NCI-H1105 treated with DMSO at 0.1 percent for 48 hours (cell line): ENCODE results near the gene SLC24A3.
A peak's percentile ranks its signal among the peaks of the same experiment; 100 is the strongest.
"Not testable (repeated sequence)": the region's sequence is repeated elsewhere in the genome, so short reads cannot be mapped to it uniquely, and the experiment has no call there.

Experiments used
- DNase-seq: peaks from one replicate; lab custom pipeline; 2025; lab: John Stamatoyannopoulos, UW

Gene SLC24A3

DNA sequence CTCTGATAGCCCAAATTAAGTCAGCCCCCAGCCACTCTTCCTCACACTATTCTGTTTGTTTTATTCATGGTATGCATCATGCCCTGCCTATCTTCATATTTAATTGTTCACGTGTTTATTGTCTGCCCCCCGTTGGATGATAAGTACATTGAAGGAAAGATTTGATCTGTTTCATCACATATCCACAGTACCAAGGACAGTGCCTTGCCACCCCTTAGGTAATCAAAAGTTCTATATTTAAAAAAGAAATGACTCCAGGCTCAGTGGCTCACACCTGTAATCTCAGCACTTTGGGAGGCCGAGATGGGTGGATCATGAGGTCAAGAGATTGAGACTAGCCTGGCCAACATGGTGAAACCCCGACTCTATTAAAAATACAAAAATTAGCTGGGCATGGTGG lies 535.5 kb downstream of the SLC24A3 start:
- DNase-seq, result no peak

DNA sequence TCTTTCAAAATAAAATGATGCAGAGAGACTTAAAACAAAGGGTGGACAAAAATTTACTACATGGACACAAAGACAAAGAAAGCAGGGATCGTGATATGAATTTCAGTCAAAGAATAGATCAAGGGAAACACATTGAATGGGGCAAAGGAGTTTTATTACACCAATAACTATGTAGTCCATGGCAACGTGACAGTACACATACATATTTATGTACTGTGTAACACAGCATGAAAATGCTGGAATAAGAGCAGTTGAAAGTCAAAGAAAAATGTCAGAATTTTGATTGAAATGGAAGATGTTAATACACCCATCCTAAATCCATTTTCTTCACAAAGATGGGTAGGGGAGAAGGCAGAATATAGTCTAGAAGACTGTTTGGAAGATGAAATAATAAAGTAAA lies 536.2 kb downstream of the SLC24A3 start:
- no peak for DNase-seq

DNA sequence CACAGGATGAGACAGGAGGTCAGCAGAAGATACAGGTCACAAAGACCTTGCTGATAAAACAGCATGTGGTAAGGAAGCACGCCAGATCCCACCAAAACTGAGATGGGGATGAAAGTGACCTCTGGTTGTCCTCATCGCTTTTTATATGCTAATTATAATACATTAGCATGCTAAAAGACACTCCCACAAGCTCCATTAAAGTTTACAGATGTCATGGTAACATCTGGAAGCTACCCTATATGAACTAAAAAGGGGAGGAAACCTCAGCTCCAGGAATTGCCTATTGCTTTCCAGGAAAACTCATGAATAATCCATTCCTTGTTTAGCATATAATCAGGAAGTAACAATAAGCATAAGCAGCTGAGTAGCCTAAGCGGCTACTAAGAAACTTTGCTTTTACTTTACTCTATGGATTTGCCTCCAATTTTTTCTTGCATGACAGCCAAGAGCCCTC lies 537.2 kb downstream of the SLC24A3 start:
- no peak for DNase-seq

DNA sequence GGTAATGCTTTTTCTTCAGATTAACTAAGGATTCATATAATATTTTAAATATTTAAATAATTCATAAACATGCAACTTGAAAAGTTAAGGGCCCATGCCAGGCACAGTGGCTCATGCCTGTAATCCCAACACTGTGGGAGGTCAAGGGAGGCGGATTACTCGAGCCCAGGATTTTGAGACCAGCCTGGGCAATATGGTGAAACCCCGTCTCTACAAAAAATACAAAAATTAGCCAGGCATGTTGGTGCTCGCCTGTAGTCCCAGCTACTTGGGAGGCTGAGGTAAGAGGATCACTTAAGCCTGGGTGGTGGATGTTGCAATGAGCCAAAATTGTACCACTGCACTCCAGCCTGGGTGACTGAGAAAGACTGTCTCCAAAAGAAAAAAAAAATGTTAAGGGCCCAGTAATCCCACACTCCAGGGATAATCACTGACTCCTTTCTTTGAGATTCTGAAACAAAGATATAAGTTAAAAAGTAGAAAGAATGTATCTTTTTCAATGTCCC lies 537.7 kb downstream of the SLC24A3 start:
- DNase-seq, result peak; percentile 6

DNA sequence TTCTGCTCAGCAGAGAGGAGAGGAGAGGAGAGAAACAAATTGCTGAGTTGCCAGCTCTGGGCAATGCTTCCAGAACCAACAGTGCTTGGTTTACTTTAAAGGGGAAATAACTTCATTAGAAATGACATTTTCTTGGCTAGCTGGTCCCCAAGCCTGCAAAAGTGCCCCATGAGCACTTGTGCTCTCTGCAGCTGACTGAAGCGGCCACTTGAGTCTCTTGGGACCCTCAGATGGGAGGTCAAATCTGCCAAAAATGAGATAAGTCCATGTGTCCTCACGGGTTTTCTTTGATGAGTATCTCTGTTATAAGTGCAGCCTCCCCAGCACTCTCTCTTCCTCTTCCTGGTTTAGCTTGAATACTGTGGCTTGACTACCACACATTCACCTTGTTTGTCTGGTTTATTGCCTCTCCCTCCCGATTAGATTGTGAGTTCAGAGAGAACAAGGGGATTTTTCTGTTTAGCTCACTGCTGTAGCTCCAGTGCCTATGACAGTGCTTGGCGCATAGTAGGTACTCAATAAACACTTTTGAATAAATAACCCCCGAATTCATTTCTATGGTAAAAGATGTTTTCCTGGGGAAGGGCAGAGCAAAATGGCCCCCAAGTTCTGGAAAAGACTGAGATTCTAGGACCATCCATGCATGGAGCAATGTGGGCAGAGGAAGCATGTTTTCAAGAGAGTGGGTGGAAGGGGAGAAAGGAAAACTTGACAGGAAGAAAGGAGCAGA lies 538.6 kb downstream of the SLC24A3 start:
- DNase-seq, result no peak

DNA sequence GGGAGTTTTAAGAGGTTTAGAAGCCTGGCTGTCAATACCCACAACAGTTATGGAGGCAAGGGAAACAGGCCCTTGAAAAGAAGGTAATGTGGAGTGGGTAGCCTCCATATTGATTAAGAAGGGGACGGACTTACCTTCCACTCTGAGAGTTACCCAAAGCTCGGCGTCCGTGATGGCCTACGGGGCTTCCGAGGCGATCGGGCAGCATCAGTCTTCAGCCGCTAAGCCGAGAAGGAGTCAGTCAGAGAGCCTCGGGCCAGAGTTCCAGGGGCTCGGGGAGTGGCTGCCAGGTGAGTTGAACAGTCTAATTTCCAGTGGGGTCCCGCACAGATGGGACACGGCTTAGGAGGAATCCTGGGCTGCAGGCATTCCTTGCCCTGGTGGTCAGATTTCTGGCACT lies 541.8 kb downstream of the SLC24A3 start:
- not testable (repeated sequence) for DNase-seq

DNA sequence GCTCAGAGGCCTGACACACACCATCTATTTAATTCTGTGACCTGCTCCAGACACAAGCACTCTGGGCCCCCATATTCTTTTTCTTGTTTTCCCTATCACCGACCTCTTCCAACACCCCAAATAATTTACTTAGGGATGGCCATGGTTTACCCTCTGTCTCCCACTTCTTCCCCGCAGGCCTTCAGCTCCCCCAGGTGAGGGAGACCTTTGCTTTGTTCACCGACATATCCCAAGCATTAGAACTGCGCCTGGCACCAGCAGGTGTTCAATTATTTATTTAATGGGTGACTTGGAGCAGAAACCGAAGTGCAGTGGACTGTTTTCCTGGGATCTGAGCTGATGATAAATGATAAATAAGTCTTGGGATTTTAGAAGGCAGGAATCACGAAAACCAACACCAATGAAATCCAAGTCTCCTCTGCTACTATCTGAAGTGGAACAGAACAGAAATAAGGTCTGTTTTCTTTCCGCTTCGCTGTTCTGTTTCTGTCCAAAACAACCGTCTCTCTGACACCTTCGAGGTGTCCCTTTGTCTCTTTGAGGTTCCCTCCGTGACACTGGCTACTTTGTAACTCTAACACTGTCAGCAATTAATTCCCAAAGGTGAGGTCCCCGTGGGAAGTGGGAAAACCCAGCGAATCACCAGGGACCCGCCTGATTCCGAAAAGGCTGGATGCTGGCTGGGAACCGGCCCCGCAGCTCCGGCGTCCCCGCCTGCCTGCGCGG lies 544.5 kb downstream of the SLC24A3 start:
- peak; percentile 48 for DNase-seq

DNA sequence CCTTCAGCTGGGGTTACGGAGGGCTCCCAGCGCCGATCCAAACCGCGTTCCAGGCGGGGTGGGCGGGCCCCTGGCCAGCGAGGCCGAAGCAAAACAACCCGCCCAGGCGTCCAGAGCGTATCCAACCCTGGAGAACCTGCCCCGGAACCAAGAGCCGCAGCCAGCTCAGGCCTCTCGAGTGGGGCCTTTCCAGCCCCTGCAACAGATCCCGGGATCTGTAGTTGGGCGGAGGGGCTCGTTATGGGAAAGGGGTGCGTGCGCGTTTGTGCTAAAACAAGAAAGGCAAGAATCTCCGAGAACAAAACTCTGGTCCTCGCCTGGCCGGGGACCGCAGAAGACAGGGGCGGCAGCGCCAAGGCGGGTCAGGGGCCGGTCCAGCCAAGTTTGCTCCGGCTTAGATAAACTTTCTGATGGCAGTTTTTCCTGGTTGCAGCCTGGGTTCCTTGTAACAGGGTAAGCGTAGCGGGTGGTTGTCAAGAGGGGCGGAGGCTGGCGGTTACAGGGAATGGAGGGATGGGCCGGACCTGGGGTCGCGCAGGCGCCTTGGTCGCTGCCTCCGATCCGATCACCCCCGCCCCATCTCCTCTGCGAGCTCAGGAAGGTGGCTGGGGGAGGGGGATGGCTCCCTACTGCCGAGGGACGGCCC lies 545.2 kb downstream of the SLC24A3 start:
- DNase-seq, result peak; percentile 80

DNA sequence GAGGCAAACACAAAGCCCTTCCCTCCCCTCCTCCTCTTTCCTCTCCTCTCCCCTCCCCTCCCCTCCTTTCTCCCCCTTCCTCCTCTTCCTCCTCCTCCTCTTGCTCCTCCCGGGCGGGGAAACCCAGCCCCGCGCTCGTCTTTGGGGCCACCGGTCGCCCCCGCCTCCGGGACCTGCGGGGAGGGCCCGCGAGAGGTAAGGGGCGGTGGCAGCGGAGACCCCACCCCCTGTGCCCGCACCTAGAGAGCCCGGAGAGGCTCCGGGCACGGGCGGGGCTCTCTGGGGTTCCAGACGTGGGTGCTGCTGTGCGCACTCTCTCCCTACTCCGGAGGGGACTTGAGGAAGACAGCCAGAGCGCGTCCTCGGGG lies 545.7 kb downstream of the SLC24A3 start, which contains the start of gene RIN2:
Gene RIN2, plus strand, starts transcription at position 126 of the 368 bp plus-strand sequence. CDS start 131,344 bp downstream, outside the sequence.
- DNase-seq, result no peak

DNA sequence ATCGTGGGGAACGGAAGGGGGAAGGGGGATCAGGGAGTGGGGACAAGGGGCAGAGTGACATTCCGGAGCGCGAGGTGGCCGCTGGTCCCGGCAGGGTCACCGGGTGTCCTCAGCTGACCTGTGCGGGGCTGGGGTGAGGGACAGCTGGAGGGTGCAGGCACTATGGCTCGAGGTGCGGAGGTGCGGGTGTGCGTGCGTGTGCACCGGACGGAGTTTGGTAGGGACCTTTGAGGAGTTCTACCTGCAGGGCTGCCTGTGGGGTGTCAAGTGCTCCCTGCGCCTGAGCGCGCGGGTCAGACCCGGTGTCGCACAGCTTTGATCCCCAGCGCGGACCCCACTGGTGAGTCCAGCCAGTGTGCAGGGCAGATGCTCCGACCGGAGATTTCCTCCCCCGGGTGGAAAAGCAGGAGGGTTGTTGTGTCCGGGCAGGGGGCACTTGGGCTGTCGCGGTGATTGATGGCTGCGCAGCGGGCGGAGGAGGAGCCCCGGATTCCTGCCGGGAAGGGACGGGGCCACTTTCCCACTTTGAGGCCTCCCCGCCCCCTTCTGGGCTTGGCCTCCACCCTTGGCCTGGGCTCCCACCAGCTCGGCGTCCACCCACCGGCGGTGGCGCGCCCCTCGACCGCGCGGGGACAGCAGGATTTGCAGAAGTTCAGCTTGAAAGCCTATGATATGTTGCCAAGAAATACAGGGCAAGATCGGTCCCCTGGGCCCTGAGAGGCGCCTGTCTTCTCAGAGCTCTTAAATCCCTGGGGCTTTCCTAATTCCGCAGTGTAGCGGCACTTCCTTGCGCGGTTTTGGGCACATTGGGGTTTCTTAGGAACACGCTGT lies 546.3 kb downstream of the SLC24A3 start:
- DNase-seq, result no peak

DNA sequence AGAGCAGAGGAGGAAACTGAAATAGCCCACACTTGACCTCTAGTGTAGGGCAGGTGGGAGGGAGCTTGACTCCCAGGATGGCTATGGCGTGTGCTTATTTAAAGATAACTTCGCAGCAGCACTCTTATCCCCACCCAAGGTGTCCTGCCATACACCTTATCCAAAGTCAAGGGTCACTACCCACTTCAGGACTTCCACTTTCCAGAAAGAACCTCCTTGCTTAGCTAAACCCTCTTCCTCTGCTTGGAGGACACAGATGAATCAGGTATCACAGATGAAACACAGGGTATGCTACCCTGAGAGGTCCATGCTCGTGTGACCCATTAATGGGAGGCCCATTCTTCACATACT lies 547.9 kb downstream of the SLC24A3 start:
- DNase-seq, result no peak

DNA sequence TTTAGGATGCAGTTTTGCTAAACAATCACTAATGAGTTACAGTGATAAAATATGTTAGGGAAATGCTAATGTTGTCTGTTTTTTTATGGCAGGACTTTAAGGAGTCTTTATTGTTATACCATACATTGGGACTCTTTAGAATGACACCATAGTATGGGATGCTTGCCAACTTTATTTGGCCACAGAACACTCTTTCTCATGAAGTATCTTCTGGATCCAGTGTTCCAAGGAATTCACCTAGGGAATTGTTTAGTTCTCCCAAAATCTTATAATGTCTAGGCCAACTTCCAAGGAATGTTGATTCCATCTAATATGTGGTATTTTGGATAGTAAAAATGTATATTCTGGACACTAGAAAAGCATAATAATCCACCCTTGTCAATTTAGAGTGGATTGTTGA lies 548.9 kb downstream of the SLC24A3 start:
- DNase-seq, result no peak

DNA sequence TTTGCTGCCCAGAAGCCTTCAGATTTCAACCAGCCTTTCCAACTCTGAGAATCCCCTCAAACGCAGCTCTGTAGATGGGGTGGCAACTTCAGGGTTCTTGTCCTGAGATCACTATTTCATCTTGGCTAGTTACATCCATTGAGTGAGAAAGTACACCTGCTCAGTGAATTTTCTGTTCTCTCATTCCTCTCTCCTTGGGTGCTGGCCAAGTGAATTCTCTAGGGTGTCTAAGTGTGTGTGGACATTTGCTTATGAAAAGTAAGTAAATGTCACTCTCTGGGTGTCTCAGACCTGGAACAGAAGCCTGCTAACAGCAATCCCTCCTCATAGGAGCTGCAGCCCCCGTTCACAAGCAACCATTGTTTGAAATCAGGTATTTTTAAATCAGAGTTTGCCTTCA lies 549.4 kb downstream of the SLC24A3 start:
- peak; percentile 35 for DNase-seq

DNA sequence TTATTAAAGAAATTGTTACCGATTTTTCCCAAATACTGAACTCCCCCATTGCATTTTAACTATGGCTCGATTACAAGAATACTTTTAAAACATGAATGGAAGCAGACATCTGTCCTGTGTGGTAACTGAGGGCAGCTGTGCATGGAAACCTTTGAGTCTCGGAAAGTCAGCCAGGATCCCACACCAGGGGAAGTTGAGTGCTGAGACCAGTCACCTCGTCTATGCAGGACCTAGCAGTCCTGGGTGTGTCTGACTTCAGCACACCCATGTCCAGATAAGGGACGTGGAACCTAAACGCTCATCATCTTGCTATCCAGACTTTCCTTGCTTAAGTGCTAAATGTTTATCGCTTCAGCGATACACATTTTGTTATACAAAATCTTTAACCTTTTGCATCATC lies 551.8 kb downstream of the SLC24A3 start:
- no peak for DNase-seq

DNA sequence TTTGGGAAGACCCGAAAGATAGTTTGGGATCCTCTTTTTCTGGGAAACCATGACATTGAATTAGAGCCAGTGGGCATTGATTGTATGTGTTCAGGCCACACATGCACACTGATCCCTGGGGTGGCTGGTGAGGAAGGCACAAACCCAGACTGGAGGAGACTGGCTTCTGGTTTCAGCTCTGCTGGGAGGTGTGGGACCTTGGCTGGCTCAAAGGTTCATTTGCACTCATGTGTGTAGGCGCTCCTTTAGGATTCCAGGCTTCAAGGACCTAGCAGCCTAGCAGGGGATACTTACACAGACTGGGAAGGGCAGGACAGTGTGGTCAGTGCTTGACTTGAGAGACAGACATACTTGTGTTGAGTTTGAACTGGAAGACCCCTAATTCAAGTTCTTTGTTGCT lies 552.8 kb downstream of the SLC24A3 start:
- DNase-seq, result no peak

DNA sequence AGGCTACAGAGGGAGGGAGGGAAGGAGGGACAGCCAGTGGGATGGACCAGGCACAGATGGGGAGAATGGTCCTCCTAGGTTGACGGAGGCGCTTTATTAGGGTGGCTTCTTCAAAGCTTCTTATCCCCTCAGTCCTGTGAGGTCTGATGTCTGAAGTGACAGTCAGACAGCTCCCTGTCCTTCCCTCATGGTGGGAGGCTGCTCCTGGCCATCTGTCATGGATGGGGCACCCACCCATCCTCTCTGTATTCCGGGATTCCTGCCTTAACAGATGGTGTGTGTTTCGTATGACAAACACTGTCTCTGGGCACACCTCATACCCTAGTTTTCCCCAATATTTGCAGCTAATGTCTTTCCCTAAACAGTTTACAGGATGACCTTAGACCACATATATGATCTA lies 553.5 kb downstream of the SLC24A3 start:
- no peak for DNase-seq

DNA sequence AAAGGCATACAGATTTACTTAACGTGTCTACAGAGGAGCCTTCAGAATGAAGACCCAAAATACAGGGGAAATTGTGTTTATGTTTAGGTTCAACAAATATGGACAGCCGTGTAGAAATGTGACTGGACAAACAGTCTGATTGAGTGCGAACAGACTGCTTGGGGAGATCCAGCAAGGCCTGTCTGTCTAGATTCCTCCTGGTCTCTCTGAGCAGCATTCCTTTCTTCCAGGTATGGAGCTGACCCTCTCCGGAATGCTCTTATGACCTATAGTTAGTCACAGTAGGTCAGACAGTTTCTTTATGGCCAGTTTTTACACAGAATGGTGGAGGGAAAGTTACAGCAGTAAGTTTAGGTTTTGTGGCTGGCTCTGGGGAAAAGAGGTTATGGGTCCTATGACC lies 554.6 kb downstream of the SLC24A3 start:
- no peak for DNase-seq

DNA sequence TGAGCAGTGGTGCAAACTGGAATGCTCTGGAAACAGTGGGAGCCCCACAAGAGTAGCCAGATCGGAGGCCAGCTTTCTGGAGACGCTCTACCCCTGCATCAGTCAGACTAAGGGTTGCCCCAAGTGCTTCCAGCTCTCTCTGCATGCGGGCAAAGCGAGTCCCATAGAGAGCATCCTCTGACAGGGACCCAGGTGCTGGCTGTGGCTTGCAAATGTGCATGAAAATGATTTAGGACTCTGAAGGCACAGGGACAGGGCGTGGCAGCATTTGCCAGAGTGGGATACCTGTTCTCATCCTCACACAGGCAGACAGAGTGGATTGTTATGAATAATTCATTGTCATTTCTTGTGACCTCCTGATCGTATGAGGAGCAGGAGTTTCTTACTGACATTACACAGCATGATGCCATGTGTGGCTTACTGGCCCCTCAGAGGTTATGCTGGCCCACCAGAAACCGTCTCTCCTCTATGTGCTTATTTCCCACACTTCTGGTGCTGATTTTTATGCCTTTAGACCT lies 555.9 kb downstream of the SLC24A3 start:
- no peak for DNase-seq

DNA sequence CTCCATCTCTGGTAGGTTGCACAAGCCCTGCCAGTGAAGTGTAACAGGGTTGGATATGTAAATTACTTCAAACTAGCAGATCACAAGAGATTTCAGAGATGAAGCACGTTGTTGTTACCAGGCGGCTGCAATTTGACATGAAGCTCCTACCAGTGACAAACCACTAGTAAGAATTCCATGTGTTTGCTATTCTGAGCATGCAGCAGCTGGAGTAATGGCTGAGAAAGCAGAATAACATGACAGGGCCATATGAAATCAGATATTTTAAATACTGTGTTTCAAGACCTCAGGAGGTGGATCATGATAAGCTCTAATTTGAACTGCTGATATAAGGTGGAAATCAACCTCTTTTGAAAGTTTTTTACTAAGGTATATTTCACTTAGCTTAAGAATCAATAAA lies 557.1 kb downstream of the SLC24A3 start:
- DNase-seq, result no peak

DNA sequence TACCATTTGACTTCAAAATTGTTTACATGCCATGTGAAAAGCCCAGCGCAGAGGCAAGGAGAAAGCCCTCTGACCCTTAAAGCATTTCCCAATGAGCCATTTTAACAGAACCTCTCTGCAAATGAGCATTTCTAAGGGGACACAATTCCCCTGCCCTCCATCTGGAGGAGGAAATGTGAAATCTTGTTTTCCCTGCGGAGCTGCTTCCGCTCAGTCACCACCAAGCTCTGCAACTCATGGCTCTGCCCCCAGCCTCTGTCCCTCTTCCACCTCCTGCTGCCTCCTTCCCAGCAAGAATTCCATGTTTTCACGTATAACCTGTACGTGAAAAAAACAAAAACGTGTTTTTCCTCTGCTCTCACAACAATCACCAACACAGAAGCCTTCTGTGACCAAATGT lies 557.9 kb downstream of the SLC24A3 start:
- DNase-seq, result no peak

DNA sequence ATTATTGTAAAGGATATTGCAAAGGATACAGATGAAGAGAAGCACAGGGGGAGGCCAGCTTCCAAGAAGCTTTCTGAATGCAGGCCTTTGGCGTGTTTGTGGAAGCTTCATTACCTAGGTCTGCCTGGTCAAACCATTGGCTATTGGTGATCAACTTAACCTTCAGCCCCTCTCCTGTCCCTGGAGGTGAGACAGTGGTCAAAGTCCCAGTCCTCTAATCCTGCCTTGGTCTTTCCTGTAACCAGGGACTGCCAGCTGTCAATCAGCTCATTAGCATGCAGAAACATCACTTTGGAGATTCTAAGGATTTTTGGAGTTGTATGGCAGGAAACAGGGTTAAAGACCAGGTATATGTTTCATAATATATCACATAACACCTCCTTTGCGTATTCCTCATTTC lies 558.6 kb downstream of the SLC24A3 start:
- DNase-seq, result no peak
